BJ (cell line): Measurements from ENCODE around the gene HABP2. TPM values are rescaled to one million over a fixed set of nuclear protein-coding genes. Genes with fewer than 3 reads are reported as not detected.

ENCODE experiments used
- CTCF ChIA-PET: fragments of 350-600 bp; formaldehyde crosslinking; extraction: SDS; loops from one replicate; lab custom pipeline; 2021; ENCODE audit warnings: antibody characterized with exemption, inconsistent platforms; lab: Yijun Ruan, JAX
- POLR2A ChIA-PET: fragments of 300-600 bp; sonication (Branson Sonifier 250); formaldehyde crosslinking; extraction: SDS; loops from one replicate; lab custom pipeline; 2021; ENCODE audit warnings: antibody characterized with exemption; lab: Charles Lee
- DNase-seq: peaks from one replicate; pipeline ENCODE4 v3.0.0-alpha.2; 2011; ENCODE audit warnings: low read depth
- H3K27me3 ChIP-seq: 2 replicates; pipeline ENCODE4 v1.6.0; 2011; ENCODE audit warnings: low read length; ENCODE audit not compliant: control insufficient read depth, insufficient read depth
- H3K36me3 ChIP-seq: 2 replicates; pipeline ENCODE4 v1.5.1; 2011; ENCODE audit warnings: low read length; ENCODE audit not compliant: control insufficient read depth, insufficient read depth
- H3K4me3 ChIP-seq: 2 replicates; pipeline ENCODE4 v1.5.1; 2011; ENCODE audit warnings: low read depth, mild to moderate bottlenecking, control low read depth, low read length
- polyA plus RNA-seq: library from polyadenylated mRNA; depleted of rRNA; stranded (reverse); fragments of >200 nt; gene quantifications from 2 replicates; pipeline ENCODE4 v1.2.3, GENCODE V29; 2011
- TF ChIP-seq, protein P1 (sequence below): IDR thresholded peaks from 2 replicates; pipeline ENCODE4 v1.5.1; 2011; ENCODE audit warnings: low read depth, mild to moderate bottlenecking, control low read depth, inconsistent platforms, low read length, moderate library complexity; ENCODE audit not compliant: insufficient read depth

The HABP2 gene
- polyA plus RNA-seq, 1 experiment: 0.02 TPM

DNA sequence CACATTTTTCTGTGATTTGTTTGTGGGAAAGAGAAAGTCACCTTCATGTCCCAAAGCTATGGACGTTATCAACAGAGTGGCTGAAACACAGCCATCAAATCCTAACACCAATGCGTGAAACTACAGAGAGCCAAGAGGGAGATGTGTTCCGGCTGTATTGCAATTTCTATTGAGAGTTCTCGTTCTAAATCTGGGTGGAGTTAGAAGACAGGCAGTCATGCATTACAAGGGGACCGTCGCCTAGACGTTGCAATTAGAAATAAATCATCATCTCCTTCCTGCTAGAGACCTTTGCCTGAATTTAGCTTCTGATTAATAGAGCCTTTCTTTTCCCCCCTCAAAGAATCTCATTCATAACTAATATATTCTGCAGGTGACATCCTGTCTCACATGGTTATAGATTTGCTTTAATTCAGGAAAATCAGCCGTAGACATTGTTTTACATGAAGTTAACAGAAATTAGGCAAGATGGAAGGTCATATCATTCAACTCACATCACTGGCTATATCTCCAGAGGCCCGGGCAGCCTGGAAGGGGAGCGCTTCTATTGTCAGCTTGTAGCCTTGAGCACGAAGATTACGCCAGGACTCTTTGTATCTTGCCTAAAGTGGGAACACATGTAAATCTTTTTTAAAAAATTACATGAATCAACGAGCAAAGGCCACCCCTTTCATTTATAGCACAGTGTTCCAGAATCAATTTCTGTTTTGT lies 52.6 kb downstream of the HABP2 start:
- no peak for DNase-seq
- TF ChIP-seq, protein P1, sequence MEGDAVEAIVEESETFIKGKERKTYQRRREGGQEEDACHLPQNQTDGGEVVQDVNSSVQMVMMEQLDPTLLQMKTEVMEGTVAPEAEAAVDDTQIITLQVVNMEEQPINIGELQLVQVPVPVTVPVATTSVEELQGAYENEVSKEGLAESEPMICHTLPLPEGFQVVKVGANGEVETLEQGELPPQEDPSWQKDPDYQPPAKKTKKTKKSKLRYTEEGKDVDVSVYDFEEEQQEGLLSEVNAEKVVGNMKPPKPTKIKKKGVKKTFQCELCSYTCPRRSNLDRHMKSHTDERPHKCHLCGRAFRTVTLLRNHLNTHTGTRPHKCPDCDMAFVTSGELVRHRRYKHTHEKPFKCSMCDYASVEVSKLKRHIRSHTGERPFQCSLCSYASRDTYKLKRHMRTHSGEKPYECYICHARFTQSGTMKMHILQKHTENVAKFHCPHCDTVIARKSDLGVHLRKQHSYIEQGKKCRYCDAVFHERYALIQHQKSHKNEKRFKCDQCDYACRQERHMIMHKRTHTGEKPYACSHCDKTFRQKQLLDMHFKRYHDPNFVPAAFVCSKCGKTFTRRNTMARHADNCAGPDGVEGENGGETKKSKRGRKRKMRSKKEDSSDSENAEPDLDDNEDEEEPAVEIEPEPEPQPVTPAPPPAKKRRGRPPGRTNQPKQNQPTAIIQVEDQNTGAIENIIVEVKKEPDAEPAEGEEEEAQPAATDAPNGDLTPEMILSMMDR: no peak
- H3K27me3 ChIP-seq: no peaks in the 10 kb centered on the region; the same call in 1 of the 2 replicates
- H3K36me3 ChIP-seq: no peaks in the 10 kb centered on the region
- ChIA-PET CTCF (no interaction called here), POLR2A (no interaction called here)
- no peak overlapping the region for H3K4me3 ChIP-seq

DNA sequence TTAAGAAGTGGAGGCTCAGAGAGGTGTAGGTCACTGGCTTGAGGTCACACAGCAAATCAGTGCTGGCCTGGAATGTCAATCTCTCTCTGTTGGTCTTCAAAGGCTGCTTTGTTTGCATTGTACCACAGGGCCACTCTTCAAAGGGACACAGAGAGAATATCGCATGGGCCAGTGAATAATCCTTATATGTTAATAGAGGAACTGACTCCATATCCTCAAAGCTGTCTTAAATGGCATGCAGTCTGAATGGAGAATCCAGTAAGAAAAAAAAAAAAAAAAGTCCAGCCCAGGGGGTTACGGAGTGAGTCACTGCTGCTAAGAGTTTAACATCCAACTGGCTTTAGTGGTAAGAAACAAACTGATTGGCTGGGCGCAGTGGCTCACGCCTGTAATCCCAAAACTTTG lies 56.9 kb downstream of the HABP2 start:
- Histone ChIP-seq H3K4me3 (no peak overlapping the region), H3K36me3 (no peaks in the 10 kb centered on the region), H3K27me3 (peaks cover 10% of the 10 kb centered on the region)
- POLR2A ChIA-PET: no interaction called here
- no peak for DNase-seq
- CTCF ChIA-PET: no interaction called here
- TF ChIP-seq, protein P1: no peak

DNA sequence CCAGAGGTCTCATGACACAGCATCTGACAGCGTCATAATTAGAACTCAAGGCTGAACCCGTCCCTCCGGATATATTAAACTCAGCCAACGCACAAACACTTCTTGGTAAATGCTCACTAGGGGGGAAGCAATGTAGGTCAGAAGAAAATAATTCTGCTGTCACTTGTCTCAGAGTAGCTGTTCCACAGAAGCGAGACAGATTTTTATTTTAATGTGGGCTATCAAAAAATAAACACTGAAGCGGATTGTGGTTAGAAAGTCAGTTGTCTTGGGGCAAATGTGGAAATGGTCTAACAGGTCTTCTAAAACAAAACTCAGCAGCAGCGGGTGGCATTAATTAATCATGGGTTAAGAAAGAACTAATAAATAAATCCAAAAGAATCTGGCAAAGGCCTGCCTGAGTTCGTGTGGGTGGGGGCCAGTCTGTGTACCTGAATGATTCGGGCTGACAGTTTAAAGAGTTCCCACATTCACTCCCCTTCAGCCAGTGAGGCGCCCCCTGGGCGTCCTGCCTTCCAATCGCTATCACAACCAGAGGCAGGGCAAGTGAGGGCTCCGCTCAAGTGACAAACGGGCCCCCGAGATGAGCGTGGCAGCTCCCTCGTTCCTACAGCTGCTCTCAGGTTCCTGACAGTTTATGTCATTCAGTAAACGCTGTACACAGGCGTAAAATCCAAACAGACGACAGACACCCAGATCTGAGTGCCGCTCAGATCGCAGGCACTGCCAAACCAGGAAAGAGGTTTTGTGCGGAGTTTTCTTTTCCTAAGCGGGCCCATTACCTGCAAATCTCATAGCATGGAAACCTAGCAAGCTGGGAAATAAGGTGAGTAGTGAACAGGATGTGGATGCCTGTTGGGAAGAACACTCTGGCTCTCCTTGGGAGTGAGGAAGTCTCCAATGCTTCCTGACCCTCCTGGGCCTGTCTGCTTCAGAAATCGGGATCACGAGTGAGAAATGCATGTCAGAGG lies 58.1 kb downstream of the HABP2 start:
- no peak for DNase-seq
- Histone ChIP-seq H3K27me3 (peaks cover 10% of the 10 kb centered on the region), H3K36me3 (no peaks in the 10 kb centered on the region), H3K4me3 (no peak overlapping the region)
- ChIA-PET CTCF (no interaction called here), POLR2A (no interaction called here)
- TF ChIP-seq, protein P1: no peak

DNA sequence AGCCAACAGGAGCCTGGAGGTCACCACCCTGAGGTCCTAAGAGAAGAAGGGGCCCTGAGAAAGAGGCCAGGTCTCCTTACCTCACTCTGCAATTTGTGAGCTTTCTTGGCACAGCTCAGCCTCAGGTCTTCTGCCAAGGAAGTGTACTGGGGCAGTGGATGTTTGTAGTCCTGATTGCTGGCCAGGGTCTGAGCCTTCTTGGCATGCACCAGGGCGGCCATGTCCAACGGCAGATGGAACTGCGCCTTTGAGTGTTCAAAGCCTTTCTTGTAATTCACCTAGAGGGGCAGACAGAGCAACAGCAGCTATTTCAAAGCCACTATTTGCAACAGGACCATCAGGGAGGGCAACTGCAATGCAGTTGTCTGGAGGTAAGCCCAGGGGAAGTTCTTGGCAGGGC lies 59.3 kb downstream of the HABP2 start:
- ChIA-PET POLR2A (no interaction called here), CTCF (no interaction called here)
- DNase-seq: no peak
- TF ChIP-seq, protein P1: no peak
- Histone ChIP-seq H3K27me3 (peaks cover 12% of the 10 kb centered on the region), H3K36me3 (no peaks in the 10 kb centered on the region), H3K4me3 (no peak overlapping the region)

DNA sequence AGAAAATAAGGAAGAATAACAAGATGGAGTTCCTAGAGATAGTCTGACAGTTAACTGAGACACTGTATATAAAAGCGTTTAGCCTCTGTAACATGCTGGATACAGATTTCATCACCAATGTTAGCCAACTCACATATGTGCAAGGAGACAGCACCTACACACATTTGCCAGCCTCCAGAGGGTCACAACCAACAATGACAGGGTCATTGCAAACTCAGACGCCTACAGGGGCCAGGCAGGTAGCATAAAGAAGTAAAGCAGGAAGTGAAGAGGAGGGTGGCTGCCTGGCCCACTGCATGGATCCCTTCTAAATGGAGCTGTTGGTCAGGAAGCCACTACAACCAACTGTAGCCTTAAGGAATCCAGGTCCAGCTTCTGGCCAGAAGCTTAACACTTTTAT lies 60.6 kb downstream of the HABP2 start:
- ChIA-PET POLR2A (no interaction called here), CTCF (interaction anchor here (0.6 kb wide), 2 partner anchors 13 to 362 kb away, joined by 3 to 4 read pairs; no protein-coding TSS in a partner anchor)
- TF ChIP-seq, protein P1: no peak
- H3K27me3 ChIP-seq: peaks cover 14% of the 10 kb centered on the region
- DNase-seq: no peak
- H3K36me3 ChIP-seq: no peaks in the 10 kb centered on the region
- H3K4me3 ChIP-seq: no peak overlapping the region
